Measurements from ENCODE around the gene MAD1L1.

Gene MAD1L1

DNA sequence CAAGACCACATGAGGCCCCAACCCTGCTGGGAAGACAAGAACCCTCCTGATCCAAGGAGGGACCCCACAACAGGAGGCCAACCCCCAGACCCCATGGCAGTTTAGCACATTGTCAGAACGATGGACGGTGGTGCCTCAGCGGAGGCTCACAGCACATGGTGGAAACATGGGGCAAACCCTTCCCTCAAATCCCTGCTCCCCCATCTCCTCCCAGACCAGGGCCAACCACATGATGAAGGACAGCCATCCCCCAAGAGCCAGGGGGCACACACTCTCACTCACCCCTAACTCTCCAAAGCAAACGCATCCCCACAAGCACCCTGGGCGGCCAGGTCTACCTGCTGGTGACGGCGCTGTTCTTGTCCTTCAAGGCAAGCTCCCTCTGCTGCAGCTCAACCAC, 83.9 kb downstream of the MAD1L1 start:
- Histone ChIP-seq H3K9me3 (ENCODE audit: control insufficient read depth, insufficient read depth, low read depth, low read length) (no peaks in the 10 kb centered on the region), H3K27ac (ENCODE audit: extremely low read depth, low read depth, low read length) (no peak overlapping the region), H3K36me3 (ENCODE audit: control insufficient read depth in 2 of 2, insufficient read depth in 1 of 2, low read length in 2 of 2) (peaks cover 0 to 44% of the 10 kb centered on the region in 2 experiments; a peak in 2 of 3 replicates), H3K4me3 (ENCODE audit: low read depth, low read length) (no peak overlapping the region), H3K4me1 (ENCODE audit: control insufficient read depth, insufficient read depth, low read length) (0 out of 2 replicates have a peak, but pooled peaks cover 5% of the 10 kb centered on the region)
- ChIA-PET POLR2A (no interaction called here), CTCF (no interaction called here)
- TF ChIP-seq ZNF791 (tag by site-specific recombination; IDR thresholded peaks at IDR 0.05) (no peak), ZNF473 (tag by site-specific recombination; IDR thresholded peaks at IDR 0.05) (no peak), KLF7 (tag by site-specific recombination; IDR thresholded peaks at IDR 0.05; ENCODE audit: borderline replicate concordance) (no peak), ZNF202 (tag by site-specific recombination; IDR thresholded peaks at IDR 0.05; ENCODE audit: borderline replicate concordance) (no peak), ZNF23 (tag by site-specific recombination; IDR thresholded peaks at IDR 0.05; ENCODE audit: borderline replicate concordance) (no peak), ZNF677 (tag by site-specific recombination; IDR thresholded peaks at IDR 0.05) (no peak), ZNF521 (tag by site-specific recombination; IDR thresholded peaks at IDR 0.05) (no peak), ZSCAN30 (tag by site-specific recombination; IDR thresholded peaks at IDR 0.05) (no peak), ZNF747 (tag by site-specific recombination; IDR thresholded peaks at IDR 0.05) (no peak), ZNF10 (tag by site-specific recombination; IDR thresholded peaks at IDR 0.05) (no peak), ZEB2 (tag by site-specific recombination; IDR thresholded peaks at IDR 0.05) (no peak), EGR2 (tag by site-specific recombination; IDR thresholded peaks at IDR 0.05; ENCODE audit: low read depth) (no peak), ZNF426 (tag by site-specific recombination; IDR thresholded peaks at IDR 0.05) (no peak)

DNA sequence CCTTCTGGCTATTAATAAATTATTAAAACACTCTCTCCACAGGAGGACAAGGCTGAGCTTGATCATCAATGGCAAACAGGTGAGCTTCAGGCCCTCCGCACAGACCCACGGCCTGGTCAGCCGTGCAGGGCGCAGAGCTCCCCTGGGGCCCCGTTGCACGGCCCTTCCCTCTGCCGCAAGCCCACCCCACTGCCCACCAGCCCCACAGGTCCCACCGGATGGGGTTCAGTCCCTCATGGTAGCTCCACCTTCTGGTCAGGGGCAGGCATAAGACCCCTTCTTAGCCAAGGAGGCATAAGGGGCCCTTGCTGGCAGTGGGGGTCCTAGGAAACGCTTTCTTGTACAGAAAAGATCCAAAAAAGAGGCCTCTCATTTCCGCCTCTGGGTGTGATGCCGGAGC, 84.6 kb downstream of the MAD1L1 start:
- H3K9me3 ChIP-seq (ENCODE audit: control insufficient read depth, insufficient read depth, low read depth, low read length), result no peaks in the 10 kb centered on the region
- no peak overlapping the region for H3K27ac ChIP-seq (ENCODE audit: extremely low read depth, low read depth, low read length)
- H3K36me3 ChIP-seq (ENCODE audit: control insufficient read depth in 2 of 2, insufficient read depth in 1 of 2, low read length in 2 of 2), result peaks cover 0 to 50% of the 10 kb centered on the region in 2 experiments; a peak in 1 of 3 replicates
- 0 out of 2 replicates have a peak, but pooled peaks cover 5% of the 10 kb centered on the region for H3K4me1 ChIP-seq (ENCODE audit: control insufficient read depth, insufficient read depth, low read length)
- no peak overlapping the region for H3K4me3 ChIP-seq (ENCODE audit: low read depth, low read length)
- no peak for TF ChIP-seq MYNN (tag by site-specific recombination; IDR thresholded peaks at IDR 0.05; ENCODE audit: borderline replicate concordance)
- TF ChIP-seq, protein P1, sequence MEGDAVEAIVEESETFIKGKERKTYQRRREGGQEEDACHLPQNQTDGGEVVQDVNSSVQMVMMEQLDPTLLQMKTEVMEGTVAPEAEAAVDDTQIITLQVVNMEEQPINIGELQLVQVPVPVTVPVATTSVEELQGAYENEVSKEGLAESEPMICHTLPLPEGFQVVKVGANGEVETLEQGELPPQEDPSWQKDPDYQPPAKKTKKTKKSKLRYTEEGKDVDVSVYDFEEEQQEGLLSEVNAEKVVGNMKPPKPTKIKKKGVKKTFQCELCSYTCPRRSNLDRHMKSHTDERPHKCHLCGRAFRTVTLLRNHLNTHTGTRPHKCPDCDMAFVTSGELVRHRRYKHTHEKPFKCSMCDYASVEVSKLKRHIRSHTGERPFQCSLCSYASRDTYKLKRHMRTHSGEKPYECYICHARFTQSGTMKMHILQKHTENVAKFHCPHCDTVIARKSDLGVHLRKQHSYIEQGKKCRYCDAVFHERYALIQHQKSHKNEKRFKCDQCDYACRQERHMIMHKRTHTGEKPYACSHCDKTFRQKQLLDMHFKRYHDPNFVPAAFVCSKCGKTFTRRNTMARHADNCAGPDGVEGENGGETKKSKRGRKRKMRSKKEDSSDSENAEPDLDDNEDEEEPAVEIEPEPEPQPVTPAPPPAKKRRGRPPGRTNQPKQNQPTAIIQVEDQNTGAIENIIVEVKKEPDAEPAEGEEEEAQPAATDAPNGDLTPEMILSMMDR (tag by site-specific recombination; IDR thresholded peaks at IDR 0.05), result 0 out of 2 replicates have a peak, but pooled peaks have one; percentile 8
- CTCF ChIA-PET, result no interaction called here
- POLR2A ChIA-PET, result no interaction called here

DNA sequence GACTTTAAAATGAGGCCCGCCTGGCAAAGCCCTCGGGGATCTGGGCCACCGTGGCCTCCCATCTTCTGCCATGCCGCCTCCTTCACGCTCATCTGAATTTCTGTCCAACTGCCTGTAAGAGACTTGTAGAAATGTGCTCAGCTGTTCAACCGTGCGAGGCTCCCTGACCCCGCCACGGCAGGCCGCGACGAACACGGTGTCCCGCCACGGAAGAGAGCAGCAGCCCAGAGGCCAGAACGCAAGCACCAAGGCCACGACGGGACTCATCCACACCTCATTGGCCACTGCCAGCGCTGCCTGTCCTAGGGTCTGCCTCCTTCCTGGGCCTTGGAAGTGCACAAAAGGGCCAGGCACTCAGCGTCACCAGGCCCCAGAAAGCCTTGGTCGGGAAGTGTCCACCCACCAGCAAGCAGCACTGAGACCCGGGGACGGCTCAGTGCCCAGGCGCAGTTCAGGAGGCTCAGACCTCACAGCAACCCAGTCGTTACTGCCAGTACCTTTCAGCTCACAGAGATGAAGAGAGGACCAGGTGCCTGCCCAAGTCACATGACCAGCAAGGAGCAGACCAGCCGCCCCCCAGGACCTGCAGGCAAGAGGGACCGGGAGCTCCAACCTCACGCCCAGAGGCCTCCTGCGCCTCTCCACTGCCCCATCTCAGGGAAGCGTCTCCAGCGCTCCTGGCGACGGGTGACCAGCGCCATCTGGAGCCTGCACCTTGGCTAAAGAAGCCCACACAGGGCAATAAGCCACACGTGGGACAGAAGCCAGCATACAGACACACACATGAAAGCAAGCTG, 85.9 kb downstream of the MAD1L1 start:
- no peaks in the 10 kb centered on the region for H3K9me3 ChIP-seq (ENCODE audit: control insufficient read depth, insufficient read depth, low read depth, low read length)
- H3K4me1 ChIP-seq (ENCODE audit: control insufficient read depth, insufficient read depth, low read length), result 0 out of 2 replicates have a peak, but pooled peaks cover 3% of the 10 kb centered on the region
- H3K4me3 ChIP-seq (ENCODE audit: low read depth, low read length), result no peak overlapping the region
- TF ChIP-seq ZNF660 (tag by site-specific recombination; IDR thresholded peaks at IDR 0.05) (no peak), ZNF777 (tag by site-specific recombination; IDR thresholded peaks at IDR 0.05; ENCODE audit: borderline replicate concordance) (no peak), PRDM1 (tag by site-specific recombination; IDR thresholded peaks at IDR 0.05) (no peak), RBAK (tag by site-specific recombination; IDR thresholded peaks at IDR 0.05) (no peak), KLF8 (tag by site-specific recombination; IDR thresholded peaks at IDR 0.05) (no peak)
- CTCF ChIA-PET, result interaction anchor here (0.5 kb wide), 1 partner anchor 739 kb away, joined by 4 read pairs; no protein-coding TSS in a partner anchor
- H3K36me3 ChIP-seq (ENCODE audit: control insufficient read depth in 2 of 2, insufficient read depth in 1 of 2, low read length in 2 of 2), result peaks cover 0 to 57% of the 10 kb centered on the region in 2 experiments; a peak in 1 of 3 replicates
- H3K27ac ChIP-seq (ENCODE audit: extremely low read depth, low read depth, low read length), result no peak overlapping the region
- POLR2A ChIA-PET, result interaction anchor here (0.6 kb wide), 1 partner anchor 173 kb away, joined by 7 read pairs; no protein-coding TSS in a partner anchor

Measured in HEK293 (cell line).